HepG2 (cell line): ENCODE data around the gene MBTPS1. TPM values are rescaled to one million over a fixed set of nuclear protein-coding genes. Genes with fewer than 3 reads are reported as not detected.

ENCODE experiments used
- BCL6 ChIP-seq: IDR thresholded peaks from 2 replicates; pipeline ENCODE4 v1.6.1; 2016; ENCODE audit warnings: missing genetic modification reagents, missing compliant biosample characterization
- CBFB ChIP-seq: sonication (generic); formaldehyde crosslinking; IDR thresholded peaks from 2 replicates; pipeline ENCODE4 v1.4.0; 2020; ENCODE audit warnings: missing genetic modification reagents
- ERF ChIP-seq: IDR thresholded peaks from 2 replicates; pipeline ENCODE4 v1.6.1; 2018; ENCODE audit warnings: missing biosample characterization, missing genetic modification reagents
- EZH2 ChIP-seq: conservative IDR thresholded peaks from 2 replicates; pipeline ENCODE4 v1.6.1; 2012; ENCODE audit warnings: mild to moderate bottlenecking, low read depth, low read length, moderate library complexity
- IRF1 ChIP-seq: sonication (generic); formaldehyde crosslinking; IDR thresholded peaks from 2 replicates; pipeline ENCODE4 v1.4.0; 2020; ENCODE audit warnings: low read depth, mild to moderate bottlenecking, missing genetic modification reagents
- IRX3 ChIP-seq: sonication (generic); formaldehyde crosslinking; IDR thresholded peaks from 2 replicates; pipeline ENCODE4 v1.8.1; 2023; ENCODE audit warnings: mild to moderate bottlenecking, low read depth, missing genetic modification reagents, borderline replicate concordance
- MEF2D ChIP-seq: sonication (generic); formaldehyde crosslinking; IDR thresholded peaks from 2 replicates; pipeline ENCODE4 v1.5.1; 2020; ENCODE audit warnings: mild to moderate bottlenecking, missing genetic modification reagents
- SOX13 ChIP-seq, 3 experiments: fragments of 450-650 bp in 1 of 3; sonication (generic) in 1 of 3; formaldehyde crosslinking in 1 of 3; IDR thresholded peaks in 2 of 3; conservative IDR thresholded peaks in 1 of 3; 2 replicates each; pipeline versions ENCODE4 v1.5.0 to v1.6.1; 2016 to 2020; ENCODE audit warnings: antibody characterized with exemption in 1 of 3, mild to moderate bottlenecking in 1 of 3, missing compliant biosample characterization in 1 of 3, missing genetic modification reagents in 1 of 3, moderate library complexity in 1 of 3
- TCF7 ChIP-seq: sonication (generic); IDR thresholded peaks from 2 replicates; pipeline ENCODE4 v1.6.1; 2016; ENCODE audit warnings: antibody characterized with exemption, low read depth
- ZBTB25 ChIP-seq: IDR thresholded peaks from 2 replicates; pipeline ENCODE4 v1.6.1; 2018; ENCODE audit warnings: missing genetic modification reagents
- ZNF607 ChIP-seq: sonication (generic); formaldehyde crosslinking; IDR thresholded peaks from 2 replicates; pipeline ENCODE4 v1.5.1; 2020; ENCODE audit warnings: missing genetic modification reagents, mild to moderate bottlenecking, borderline replicate concordance
- ZNF614 ChIP-seq: IDR thresholded peaks from 2 replicates; pipeline ENCODE4 v1.6.1; 2018; ENCODE audit warnings: missing biosample characterization, missing genetic modification reagents, inconsistent platforms, borderline replicate concordance
- ZNF672 ChIP-seq: sonication (generic); formaldehyde crosslinking; IDR thresholded peaks from 2 replicates; pipeline ENCODE4 v1.8.1; 2022; ENCODE audit warnings: missing genetic modification reagents
- ZNF749 ChIP-seq: sonication (generic); formaldehyde crosslinking; IDR thresholded peaks from 2 replicates; pipeline ENCODE4 v1.8.0; 2022; ENCODE audit warnings: mild to moderate bottlenecking, missing genetic modification reagents, moderate library complexity, borderline replicate concordance
- polyA plus RNA-seq, 8 experiments: library from polyadenylated mRNA; depleted of rRNA in 3 of 8; stranded (reverse) in 7 of 8; unstranded in 1 of 8; fragments of >200 nt; fragmentation: Illumina TruSeq in 4 of 8; extraction: Trizol in 4 of 8; gene quantifications; 2 replicates each; pipeline versions ENCODE4 v1.2.1 to v1.2.3, GENCODE V29; 2011 to 2016; ENCODE audit warnings: low read depth in 4 of 8, missing spikeins in 1 of 8, mixed read lengths in 1 of 8; ENCODE audit not compliant: insufficient read depth in 1 of 8
- total RNA-seq, 5 experiments: library from RNA; depleted of rRNA; stranded (reverse); fragments of >200 nt; fragmentation: Illumina TruSeq; extraction: Trizol; gene quantifications; 2 replicates each; pipeline ENCODE4 v1.2.3, GENCODE V29; 2016; ENCODE audit warnings: low read depth in 1 of 5
- TF ChIP-seq, protein P1 (sequence below): IDR thresholded peaks from 2 replicates; pipeline ENCODE4 v1.6.1; 2016
- TF ChIP-seq, protein P2 (sequence below): sonication (generic); formaldehyde crosslinking; IDR thresholded peaks from one replicate; pipeline ENCODE4 v1.5.1; 2020; ENCODE audit warnings: mild to moderate bottlenecking, missing genetic modification reagents; ENCODE audit errors: not compliant biosample characterization

Gene MBTPS1
- total and polyA plus RNA-seq, 2 of the 13 experiments (the other 11 are each of a cell fraction or from before 2014, with no cell fraction given), result 56.7 to 91.3 TPM

GRCh38 chr16:84048270-84048669, 68.5 kb downstream of the MBTPS1 start (continued):
- no peak for TF ChIP-seq IRF1 (CRISPR knock-in tag)
- TF ChIP-seq ZBTB25 (CRISPR knock-in tag), result peak; percentile 55; the same call in 1 of the 2 replicates
- TF ChIP-seq IRX3, result no peak
- TF ChIP-seq, protein P1, sequence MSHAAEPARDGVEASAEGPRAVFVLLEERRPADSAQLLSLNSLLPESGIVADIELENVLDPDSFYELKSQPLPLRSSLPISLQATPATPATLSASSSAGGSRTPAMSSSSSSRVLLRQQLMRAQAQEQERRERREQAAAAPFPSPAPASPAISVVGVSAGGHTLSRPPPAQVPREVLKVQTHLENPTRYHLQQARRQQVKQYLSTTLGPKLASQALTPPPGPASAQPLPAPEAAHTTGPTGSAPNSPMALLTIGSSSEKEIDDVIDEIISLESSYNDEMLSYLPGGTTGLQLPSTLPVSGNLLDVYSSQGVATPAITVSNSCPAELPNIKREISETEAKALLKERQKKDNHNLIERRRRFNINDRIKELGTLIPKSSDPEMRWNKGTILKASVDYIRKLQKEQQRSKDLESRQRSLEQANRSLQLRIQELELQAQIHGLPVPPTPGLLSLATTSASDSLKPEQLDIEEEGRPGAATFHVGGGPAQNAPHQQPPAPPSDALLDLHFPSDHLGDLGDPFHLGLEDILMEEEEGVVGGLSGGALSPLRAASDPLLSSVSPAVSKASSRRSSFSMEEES (CRISPR knock-in tag), result peak; percentile 35; the same call in 1 of the 2 replicates
- TF ChIP-seq BCL6 (CRISPR knock-in tag), result peak; percentile 77
- no peak for TF ChIP-seq ZNF749 (CRISPR knock-in tag)
- no peak for TF ChIP-seq SOX13 (IDR thresholded peaks at IDR 0.05)
- TF ChIP-seq SOX13 (CRISPR knock-in tag; conservative IDR thresholded peaks at IDR 0.05 in 1 of 2, IDR thresholded peaks at IDR 0.05 in 1 of 2), result peak in 1 of 2 experiments; percentile 75; a peak in 1 of 4 replicates
- TF ChIP-seq, protein P2, sequence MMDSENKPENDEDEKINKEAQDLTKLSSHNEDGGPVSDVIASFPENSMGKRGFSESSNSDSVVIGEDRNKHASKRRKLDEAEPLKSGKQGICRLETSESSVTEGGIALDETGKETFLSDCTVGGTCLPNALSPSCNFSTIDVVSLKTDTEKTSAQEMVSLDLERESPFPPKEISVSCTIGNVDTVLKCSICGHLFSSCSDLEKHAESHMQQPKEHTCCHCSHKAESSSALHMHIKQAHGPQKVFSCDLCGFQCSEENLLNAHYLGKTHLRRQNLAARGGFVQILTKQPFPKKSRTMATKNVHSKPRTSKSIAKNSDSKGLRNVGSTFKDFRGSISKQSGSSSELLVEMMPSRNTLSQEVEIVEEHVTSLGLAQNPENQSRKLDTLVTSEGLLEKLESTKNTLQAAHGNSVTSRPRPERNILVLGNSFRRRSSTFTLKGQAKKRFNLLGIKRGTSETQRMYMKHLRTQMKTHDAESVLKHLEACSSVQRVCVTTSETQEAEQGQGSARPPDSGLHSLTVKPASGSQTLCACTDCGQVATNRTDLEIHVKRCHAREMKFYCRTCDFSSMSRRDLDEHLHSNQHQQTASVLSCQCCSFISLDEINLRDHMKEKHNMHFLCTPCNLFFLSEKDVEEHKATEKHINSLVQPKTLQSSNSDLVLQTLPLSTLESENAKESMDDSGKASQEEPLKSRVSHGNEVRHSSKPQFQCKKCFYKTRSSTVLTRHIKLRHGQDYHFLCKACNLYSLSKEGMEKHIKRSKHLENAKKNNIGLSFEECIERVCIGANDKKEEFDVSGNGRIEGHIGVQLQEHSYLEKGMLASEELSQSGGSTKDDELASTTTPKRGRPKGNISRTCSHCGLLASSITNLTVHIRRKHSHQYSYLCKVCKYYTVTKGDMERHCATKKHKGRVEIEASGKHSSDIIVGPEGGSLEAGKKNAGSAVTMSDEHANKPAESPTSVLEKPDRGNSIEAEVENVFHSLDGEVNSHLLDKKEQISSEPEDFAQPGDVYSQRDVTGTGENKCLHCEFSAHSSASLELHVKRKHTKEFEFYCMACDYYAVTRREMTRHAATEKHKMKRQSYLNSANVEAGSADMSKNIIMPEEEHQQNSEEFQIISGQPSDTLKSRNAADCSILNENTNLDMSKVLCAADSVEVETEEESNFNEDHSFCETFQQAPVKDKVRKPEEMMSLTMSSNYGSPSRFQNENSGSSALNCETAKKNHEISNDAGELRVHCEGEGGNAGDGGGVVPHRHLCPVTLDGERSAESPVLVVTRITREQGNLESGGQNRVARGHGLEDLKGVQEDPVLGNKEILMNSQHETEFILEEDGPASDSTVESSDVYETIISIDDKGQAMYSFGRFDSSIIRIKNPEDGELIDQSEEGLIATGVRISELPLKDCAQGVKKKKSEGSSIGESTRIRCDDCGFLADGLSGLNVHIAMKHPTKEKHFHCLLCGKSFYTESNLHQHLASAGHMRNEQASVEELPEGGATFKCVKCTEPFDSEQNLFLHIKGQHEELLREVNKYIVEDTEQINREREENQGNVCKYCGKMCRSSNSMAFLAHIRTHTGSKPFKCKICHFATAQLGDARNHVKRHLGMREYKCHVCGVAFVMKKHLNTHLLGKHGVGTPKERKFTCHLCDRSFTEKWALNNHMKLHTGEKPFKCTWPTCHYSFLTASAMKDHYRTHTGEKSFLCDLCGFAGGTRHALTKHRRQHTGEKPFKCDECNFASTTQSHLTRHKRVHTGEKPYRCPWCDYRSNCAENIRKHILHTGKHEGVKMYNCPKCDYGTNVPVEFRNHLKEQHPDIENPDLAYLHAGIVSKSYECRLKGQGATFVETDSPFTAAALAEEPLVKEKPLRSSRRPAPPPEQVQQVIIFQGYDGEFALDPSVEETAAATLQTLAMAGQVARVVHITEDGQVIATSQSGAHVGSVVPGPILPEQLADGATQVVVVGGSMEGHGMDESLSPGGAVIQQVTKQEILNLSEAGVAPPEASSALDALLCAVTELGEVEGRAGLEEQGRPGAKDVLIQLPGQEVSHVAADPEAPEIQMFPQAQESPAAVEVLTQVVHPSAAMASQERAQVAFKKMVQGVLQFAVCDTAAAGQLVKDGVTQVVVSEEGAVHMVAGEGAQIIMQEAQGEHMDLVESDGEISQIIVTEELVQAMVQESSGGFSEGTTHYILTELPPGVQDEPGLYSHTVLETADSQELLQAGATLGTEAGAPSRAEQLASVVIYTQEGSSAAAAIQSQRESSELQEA (CRISPR knock-in tag), result no peak
- no peak for TF ChIP-seq ZNF672 (CRISPR knock-in tag)
- TF ChIP-seq TCF7, result peak; percentile 29; the same call in 1 of the 2 replicates
- TF ChIP-seq MEF2D (CRISPR knock-in tag), result 0 out of 2 replicates have a peak, but pooled peaks have one; percentile 14
- peak; percentile 43; the same call in 1 of the 2 replicates for TF ChIP-seq ERF (CRISPR knock-in tag)
- TF ChIP-seq ZNF607 (CRISPR knock-in tag), result no peak
- no peak for TF ChIP-seq CBFB (CRISPR knock-in tag)
- no peak for TF ChIP-seq EZH2
- TF ChIP-seq ZNF614 (CRISPR knock-in tag), result peak; percentile 47; the same call in 1 of the 2 replicates
